ENCODE data around the gene DUSP5. TPM values are rescaled to one million over a fixed set of nuclear protein-coding genes. Genes with fewer than 3 reads are reported as not detected.

DUSP5 gene
- total RNA-seq, 1 experiment from 2014 or later, result 30.1 TPM

DNA sequence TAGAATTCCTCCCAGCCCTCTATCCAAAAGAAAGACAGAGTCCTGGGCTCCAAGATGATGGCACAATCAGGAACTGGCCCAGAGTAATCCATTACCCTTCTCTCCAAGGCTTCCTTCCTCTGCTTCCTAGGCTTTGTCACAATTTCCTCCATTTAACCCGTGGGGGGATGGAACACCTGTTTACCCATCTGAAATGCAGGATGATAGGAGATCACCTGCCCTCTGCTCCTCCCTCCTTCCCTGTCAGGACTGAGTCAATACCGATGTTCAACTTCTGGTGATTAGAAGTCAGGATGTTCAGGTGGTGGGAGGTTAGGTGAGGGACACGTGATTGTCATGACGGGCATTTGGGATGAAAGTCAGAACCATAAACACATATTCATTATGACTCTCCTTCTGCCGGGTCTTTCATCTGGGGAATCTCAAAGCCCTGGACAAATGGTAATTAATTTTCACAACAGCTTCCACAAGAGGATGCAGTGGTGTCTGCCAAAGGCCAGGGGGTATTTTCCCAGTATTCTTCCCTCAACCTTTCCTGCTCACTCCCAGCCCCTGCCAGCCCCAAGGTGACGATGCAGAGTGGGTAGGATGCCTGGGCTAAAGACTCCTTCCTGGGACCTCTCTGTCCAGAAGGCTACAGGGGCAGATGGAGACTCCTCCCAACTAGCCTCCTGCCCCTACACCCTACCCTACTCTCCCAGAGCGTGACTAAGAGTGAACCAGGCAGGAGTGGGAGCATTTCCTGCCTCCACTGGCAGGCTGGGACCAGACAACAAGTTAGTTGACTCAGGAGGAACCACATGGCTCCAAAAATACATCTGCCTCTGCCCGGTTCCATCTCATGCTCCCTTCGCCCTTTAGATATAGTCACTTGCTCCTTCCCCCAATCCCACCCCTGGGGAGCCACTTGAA is 27.9 kb downstream of the DUSP5 start:
- DNase-seq (ENCODE audit: low read depth, low spot score) (no peak), ATAC-seq (peak; percentile 23; the same call in 1 of the 2 replicates)
- intact Hi-C loops (cut with micrococcal nuclease; ENCODE audit: unreplicated experiment), result no loop called here
- H3K27ac ChIP-seq (ENCODE audit: low read length), result no peak overlapping the region
- no peaks in the 10 kb centered on the region for H3K36me3 ChIP-seq (ENCODE audit: control insufficient read depth, insufficient read depth, low read length)
- no peak overlapping the region for H3K4me3 ChIP-seq (ENCODE audit: low read depth in 2 of 2, low read length in 2 of 2)
- CTCF ChIA-PET, result no interaction called here
- H3K9me3 ChIP-seq (ENCODE audit: control insufficient read depth, insufficient read depth, low read depth, low read length), result no peaks in the 10 kb centered on the region
- H3K27me3 ChIP-seq (ENCODE audit: control insufficient read depth, insufficient read depth, low read length), result no peaks in the 10 kb centered on the region
- no TSS peak for BruUV-seq (replicated peaks)
- H3K4me1 ChIP-seq (ENCODE audit: control insufficient read depth, insufficient read depth, low read length), result no peaks in the 10 kb centered on the region; the same call in 1 of the 2 replicates
- no peak for TF ChIP-seq POLR2AphosphoS5 (IDR thresholded peaks at IDR 0.05; ENCODE audit: low read depth, low read length)
- TF ChIP-seq, protein P1, sequence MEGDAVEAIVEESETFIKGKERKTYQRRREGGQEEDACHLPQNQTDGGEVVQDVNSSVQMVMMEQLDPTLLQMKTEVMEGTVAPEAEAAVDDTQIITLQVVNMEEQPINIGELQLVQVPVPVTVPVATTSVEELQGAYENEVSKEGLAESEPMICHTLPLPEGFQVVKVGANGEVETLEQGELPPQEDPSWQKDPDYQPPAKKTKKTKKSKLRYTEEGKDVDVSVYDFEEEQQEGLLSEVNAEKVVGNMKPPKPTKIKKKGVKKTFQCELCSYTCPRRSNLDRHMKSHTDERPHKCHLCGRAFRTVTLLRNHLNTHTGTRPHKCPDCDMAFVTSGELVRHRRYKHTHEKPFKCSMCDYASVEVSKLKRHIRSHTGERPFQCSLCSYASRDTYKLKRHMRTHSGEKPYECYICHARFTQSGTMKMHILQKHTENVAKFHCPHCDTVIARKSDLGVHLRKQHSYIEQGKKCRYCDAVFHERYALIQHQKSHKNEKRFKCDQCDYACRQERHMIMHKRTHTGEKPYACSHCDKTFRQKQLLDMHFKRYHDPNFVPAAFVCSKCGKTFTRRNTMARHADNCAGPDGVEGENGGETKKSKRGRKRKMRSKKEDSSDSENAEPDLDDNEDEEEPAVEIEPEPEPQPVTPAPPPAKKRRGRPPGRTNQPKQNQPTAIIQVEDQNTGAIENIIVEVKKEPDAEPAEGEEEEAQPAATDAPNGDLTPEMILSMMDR (IDR thresholded peaks at IDR 0.05), result no peak
- no peak for TF ChIP-seq SIN3A (IDR thresholded peaks at IDR 0.05; ENCODE audit: borderline replicate concordance, insufficient read depth, low read depth, low read length)
- TF ChIP-seq, protein P2, sequence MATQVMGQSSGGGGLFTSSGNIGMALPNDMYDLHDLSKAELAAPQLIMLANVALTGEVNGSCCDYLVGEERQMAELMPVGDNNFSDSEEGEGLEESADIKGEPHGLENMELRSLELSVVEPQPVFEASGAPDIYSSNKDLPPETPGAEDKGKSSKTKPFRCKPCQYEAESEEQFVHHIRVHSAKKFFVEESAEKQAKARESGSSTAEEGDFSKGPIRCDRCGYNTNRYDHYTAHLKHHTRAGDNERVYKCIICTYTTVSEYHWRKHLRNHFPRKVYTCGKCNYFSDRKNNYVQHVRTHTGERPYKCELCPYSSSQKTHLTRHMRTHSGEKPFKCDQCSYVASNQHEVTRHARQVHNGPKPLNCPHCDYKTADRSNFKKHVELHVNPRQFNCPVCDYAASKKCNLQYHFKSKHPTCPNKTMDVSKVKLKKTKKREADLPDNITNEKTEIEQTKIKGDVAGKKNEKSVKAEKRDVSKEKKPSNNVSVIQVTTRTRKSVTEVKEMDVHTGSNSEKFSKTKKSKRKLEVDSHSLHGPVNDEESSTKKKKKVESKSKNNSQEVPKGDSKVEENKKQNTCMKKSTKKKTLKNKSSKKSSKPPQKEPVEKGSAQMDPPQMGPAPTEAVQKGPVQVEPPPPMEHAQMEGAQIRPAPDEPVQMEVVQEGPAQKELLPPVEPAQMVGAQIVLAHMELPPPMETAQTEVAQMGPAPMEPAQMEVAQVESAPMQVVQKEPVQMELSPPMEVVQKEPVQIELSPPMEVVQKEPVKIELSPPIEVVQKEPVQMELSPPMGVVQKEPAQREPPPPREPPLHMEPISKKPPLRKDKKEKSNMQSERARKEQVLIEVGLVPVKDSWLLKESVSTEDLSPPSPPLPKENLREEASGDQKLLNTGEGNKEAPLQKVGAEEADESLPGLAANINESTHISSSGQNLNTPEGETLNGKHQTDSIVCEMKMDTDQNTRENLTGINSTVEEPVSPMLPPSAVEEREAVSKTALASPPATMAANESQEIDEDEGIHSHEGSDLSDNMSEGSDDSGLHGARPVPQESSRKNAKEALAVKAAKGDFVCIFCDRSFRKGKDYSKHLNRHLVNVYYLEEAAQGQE (IDR thresholded peaks at IDR 0.05; ENCODE audit: insufficient read depth in 1 of 2, low read depth in 2 of 2, low read length in 1 of 2), result no peak
- no peak for TF ChIP-seq TCF7L2 (IDR thresholded peaks at IDR 0.05; ENCODE audit: low read depth, low read length)
- in situ Hi-C loops (cut with HindIII; ENCODE audit: low pct_unique_long_range_greater_than_20kb, low sequenced_read_pairs), result no loop called here
- POLR2A ChIA-PET, result no interaction called here

- CTCF ChIA-PET, result no interaction called here
Observed at GRCh38 chr10:110527731-110528171, 30.0 kb downstream of the DUSP5 start.

More at GRCh38 chr10:110527731-110528171, 30.0 kb downstream of the DUSP5 start:
- Histone ChIP-seq H3K27ac (ENCODE audit: low read length) (no peak overlapping the region), H3K36me3 (ENCODE audit: control insufficient read depth, insufficient read depth, low read length) (no peaks in the 10 kb centered on the region), H3K4me1 (ENCODE audit: control insufficient read depth, insufficient read depth, low read length) (no peaks in the 10 kb centered on the region; the same call in 1 of the 2 replicates), H3K27me3 (ENCODE audit: control insufficient read depth, insufficient read depth, low read length) (no peaks in the 10 kb centered on the region), H3K9me3 (ENCODE audit: control insufficient read depth, insufficient read depth, low read depth, low read length) (no peaks in the 10 kb centered on the region), H3K4me3 (ENCODE audit: low read depth in 2 of 2, low read length in 2 of 2) (no peak overlapping the region)
- no peak for TF ChIP-seq TCF7L2 (IDR thresholded peaks at IDR 0.05; ENCODE audit: low read depth, low read length)
- TF ChIP-seq, protein P1 (IDR thresholded peaks at IDR 0.05), result no peak
- TF ChIP-seq, protein P2 (IDR thresholded peaks at IDR 0.05; ENCODE audit: insufficient read depth in 1 of 2, low read depth in 2 of 2, low read length in 1 of 2), result no peak
- TF ChIP-seq POLR2AphosphoS5 (IDR thresholded peaks at IDR 0.05; ENCODE audit: low read depth, low read length), result no peak
- in situ Hi-C loops (cut with HindIII; ENCODE audit: low pct_unique_long_range_greater_than_20kb, low sequenced_read_pairs) (no loop called here), intact Hi-C loops (cut with micrococcal nuclease; ENCODE audit: unreplicated experiment) (no loop called here)
- POLR2A ChIA-PET, result no interaction called here
- no TSS peak for BruUV-seq (replicated peaks)
- DNase-seq (ENCODE audit: low read depth, low spot score), result no peak
- no peak for ATAC-seq
